Stimulated activated CD8-positive, alpha-beta memory T cell treated with anti-CD3 and anti-CD28 coated beads, Interleukin-7, amount 100 ng/mL, for 48 hours (primary cell): Measurements from ENCODE around the gene CALML3.
"Not testable (repeated sequence)": the region's sequence is repeated elsewhere in the genome, so short reads cannot be mapped to it uniquely, and the experiment has no call there.

Experiments
- DNase-seq, 2 donors: peaks; one replicate each; pipeline ENCODE4 v3.0.0-alpha.2; 2020; ENCODE audit warnings: low read depth in 1 of 2; ENCODE audit errors: extremely low read depth in 1 of 2

The CALML3 gene

GRCh38 chr10:5552376-5553321 is 27.9 kb downstream of the CALML3 start:
- no peak for DNase-seq

GRCh38 chr10:5553400-5554170 is 28.8 kb downstream of the CALML3 start:
- no peak for DNase-seq

GRCh38 chr10:5555021-5555510 is 30.3 kb downstream of the CALML3 start:
- DNase-seq: no peak

- DNase-seq: no peak
Measured at GRCh38 chr10:5555881-5556280, 31.1 kb downstream of the CALML3 start.

- DNase-seq: no peak
Measured at GRCh38 chr10:5556576-5556975, 31.8 kb downstream of the CALML3 start.

- DNase-seq: no peak
Measured at GRCh38 chr10:5557040-5557721, 32.4 kb downstream of the CALML3 start.

GRCh38 chr10:5557799-5558771 is 33.3 kb downstream of the CALML3 start:
- DNase-seq: no peak

GRCh38 chr10:5559022-5559421 is 34.3 kb downstream of the CALML3 start:
- not testable (repeated sequence) for DNase-seq

GRCh38 chr10:5559642-5560141 is 34.9 kb downstream of the CALML3 start:
- DNase-seq: no peak

- no peak for DNase-seq
Measured at GRCh38 chr10:5560142-5560816, 35.5 kb downstream of the CALML3 start.

GRCh38 chr10:5560817-5561703 is 36.3 kb downstream of the CALML3 start:
- DNase-seq: no peak

GRCh38 chr10:5561704-5562645 is 37.2 kb downstream of the CALML3 start:
- DNase-seq: no peak

GRCh38 chr10:5563321-5563961 is 38.7 kb downstream of the CALML3 start:
- no peak for DNase-seq

GRCh38 chr10:5563991-5564536 is 39.3 kb downstream of the CALML3 start:
- DNase-seq: peak in 1 of 2 donors; percentile 34

- no peak for DNase-seq
Measured at GRCh38 chr10:5564537-5565204, 39.9 kb downstream of the CALML3 start.

GRCh38 chr10:5565205-5565545 is 40.4 kb downstream of the CALML3 start:
- no peak for DNase-seq
